Left ventricle myocardium inferior (tissue), 1 donor: ENCODE results near the gene WDR82. TPM values are rescaled to one million over a fixed set of nuclear protein-coding genes. Genes with fewer than 3 reads are reported as not detected.

Experiments used
- DNase-seq: peaks from one replicate; pipeline ENCODE4 v3.0.0-alpha.2; 2020
- H3K27ac ChIP-seq: fragments of 200-600 bp; replicated peaks from 2 replicates; pipeline ENCODE4 v1.8.0; 2021
- H3K27me3 ChIP-seq: fragments of 200-600 bp; 2 replicates; pipeline ENCODE4 v1.8.0; 2021; ENCODE audit warnings: low read depth
- H3K36me3 ChIP-seq: fragments of 200-600 bp; 2 replicates; pipeline ENCODE4 v1.8.0; 2021
- H3K4me1 ChIP-seq: fragments of 200-600 bp; 2 replicates; pipeline ENCODE4 v1.8.0; 2021
- H3K4me3 ChIP-seq: fragments of 200-600 bp; 2 replicates; pipeline ENCODE4 v1.8.0; 2021; ENCODE audit warnings: mild to moderate bottlenecking, moderate library complexity
- H3K9me3 ChIP-seq: fragments of 200-600 bp; replicated peaks from 2 replicates; pipeline ENCODE4 v1.8.0; 2021
- CTCF ChIP-seq: fragments of 200-600 bp; IDR thresholded peaks from 2 replicates; pipeline ENCODE4 v1.8.0; 2021; ENCODE audit warnings: antibody characterized with exemption, mild to moderate bottlenecking, borderline replicate concordance
- intact Hi-C: fragments of 100-400 bp; cut with micrococcal nuclease; formaldehyde crosslinking; loops from one replicate; pipeline ENCODE4 v1.11.0; 2022
- total RNA-seq: library from RNA; stranded (reverse); fragmentation: NEBNext Ultra II Directional; extraction: Animal tissue kit (Norgen Biotek cat#: 25700); gene quantifications from one replicate; pipeline ENCODE4 v1.2.1, GENCODE V29; 2021
- donor health status: DM: no; HTN: yes; CAD: no; lungs with severe emphysema.

The WDR82 gene
- total RNA-seq, 1 donor from 2014 or later = 61.6 TPM

- no peaks in the 10 kb centered on the region for H3K27me3 ChIP-seq
- H3K9me3 ChIP-seq = no peaks in the 10 kb centered on the region
- peak overlapping the region; percentile 94 for H3K27ac ChIP-seq
- intact Hi-C loops = no loop called here
- no peak for DNase-seq
- H3K4me1 ChIP-seq = peaks cover 70% of the 10 kb centered on the region
- TF ChIP-seq CTCF = no peak
- H3K4me3 ChIP-seq = peak overlapping the region; percentile 91
- peaks cover 3% of the 10 kb centered on the region for H3K36me3 ChIP-seq
These were observed 40.2 kb downstream of the WDR82 start for GRCh38 chr3:52238193-52238760.

GRCh38 chr3:52237657-52238172 lies 40.7 kb downstream of the WDR82 start:
- Histone ChIP-seq H3K27ac (peak overlapping the region; percentile 94), H3K36me3 (peaks cover 7% of the 10 kb centered on the region), H3K27me3 (no peaks in the 10 kb centered on the region), H3K4me3 (peak overlapping the region; percentile 91), H3K9me3 (no peaks in the 10 kb centered on the region), H3K4me1 (peaks cover 76% of the 10 kb centered on the region)
- intact Hi-C loops = no loop called here
- no peak for TF ChIP-seq CTCF
- DNase-seq = peak; percentile 86

GRCh38 chr3:52237006-52237656 lies 41.3 kb downstream of the WDR82 start:
- TF ChIP-seq CTCF = no peak
- H3K9me3 ChIP-seq = no peaks in the 10 kb centered on the region
- DNase-seq = no peak
- H3K36me3 ChIP-seq = peaks cover 13% of the 10 kb centered on the region
- intact Hi-C loops = no loop called here
- H3K4me3 ChIP-seq = peak overlapping the region; percentile 91
- no peaks in the 10 kb centered on the region for H3K27me3 ChIP-seq
- peaks cover 82% of the 10 kb centered on the region for H3K4me1 ChIP-seq
- peak overlapping the region; percentile 94 for H3K27ac ChIP-seq

- TF ChIP-seq CTCF = no peak
- intact Hi-C loops = no loop called here
- peaks cover 19% of the 10 kb centered on the region for H3K36me3 ChIP-seq
- H3K4me3 ChIP-seq = peak overlapping the region; percentile 91
- DNase-seq = peak; percentile 20
- peak overlapping the region; percentile 94 for H3K27ac ChIP-seq
- no peaks in the 10 kb centered on the region for H3K9me3 ChIP-seq
- H3K4me1 ChIP-seq = peaks cover 88% of the 10 kb centered on the region
- H3K27me3 ChIP-seq = no peaks in the 10 kb centered on the region
These were observed 42.0 kb downstream of the WDR82 start for GRCh38 chr3:52236424-52236886.

- H3K27me3 ChIP-seq = no peaks in the 10 kb centered on the region
- H3K36me3 ChIP-seq = peaks cover 36% of the 10 kb centered on the region
- H3K4me3 ChIP-seq = peak overlapping the region; percentile 70
- peak; percentile 64 for DNase-seq
- intact Hi-C loops = no loop called here
- H3K4me1 ChIP-seq = peaks cover 77% of the 10 kb centered on the region
- H3K27ac ChIP-seq = peak overlapping the region; percentile 94
- no peaks in the 10 kb centered on the region for H3K9me3 ChIP-seq
- TF ChIP-seq CTCF = peak; percentile 43
These were observed 43.7 kb downstream of the WDR82 start for GRCh38 chr3:52234516-52235447.
